Activated CD4-positive, alpha-beta T cell treated with anti-CD3 and anti-CD28 coated beads, Interleukin-2, amount 50 U/mL, for 1 hour (primary cell): ENCODE measurements around the gene SLC12A2.

Experiments
- DNase-seq: peaks from one replicate; pipeline ENCODE4 v3.0.0-alpha.2; 2020

Gene SLC12A2

DNA sequence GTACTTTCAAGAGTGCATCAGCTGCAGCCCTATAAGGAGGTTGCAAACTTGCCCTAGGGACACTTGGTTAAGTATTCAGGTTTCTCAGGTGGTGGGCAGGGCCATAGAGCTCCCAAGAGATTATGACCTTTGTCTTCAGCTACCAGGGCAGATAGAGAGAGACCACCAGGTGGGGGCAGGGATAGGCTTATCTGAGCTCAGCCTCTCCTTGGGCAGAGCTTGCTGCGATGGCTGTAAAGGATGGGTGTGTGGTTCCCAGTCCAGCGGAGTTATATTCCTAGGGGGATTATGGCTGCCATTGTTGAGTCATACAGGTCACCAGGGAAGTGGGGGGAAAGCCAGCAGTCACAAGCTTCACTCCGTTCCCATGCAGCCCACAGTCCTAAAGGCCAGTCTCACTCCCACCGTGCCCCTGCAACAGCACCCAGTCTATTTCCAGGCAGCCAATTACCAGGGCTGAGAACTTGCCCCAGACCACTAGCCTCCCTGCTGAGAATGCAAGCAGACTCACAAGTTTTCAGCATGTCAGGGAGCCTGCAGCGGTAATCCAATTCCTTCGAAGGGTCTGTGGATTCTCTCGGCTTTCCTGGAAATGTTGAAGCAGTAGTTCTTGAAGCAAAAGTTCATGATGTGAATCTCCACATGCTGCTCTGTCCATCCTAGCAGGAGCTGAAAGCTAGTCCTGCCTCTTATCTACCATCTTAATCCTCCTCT lies 151.5 kb downstream of the SLC12A2 start:
- DNase-seq: no peak

DNA sequence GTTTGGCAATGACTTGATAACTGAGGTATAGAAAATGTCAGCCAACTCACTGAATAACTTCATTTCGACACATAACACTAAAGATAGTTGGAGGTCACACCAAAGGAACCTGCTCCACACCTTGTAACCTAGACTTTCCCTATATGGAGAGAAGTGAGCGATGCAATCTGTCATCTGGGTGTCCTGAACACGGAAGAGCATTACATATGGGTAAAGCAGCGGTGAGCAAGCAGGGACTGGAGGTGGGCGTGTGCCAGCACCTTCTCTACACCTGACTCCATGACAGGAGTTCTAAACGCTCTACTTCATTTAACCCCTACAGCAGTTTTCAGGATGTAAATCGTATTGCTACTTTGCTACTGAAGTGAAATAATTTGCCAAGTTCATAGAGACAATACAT lies 152.8 kb downstream of the SLC12A2 start:
- DNase-seq: no peak

DNA sequence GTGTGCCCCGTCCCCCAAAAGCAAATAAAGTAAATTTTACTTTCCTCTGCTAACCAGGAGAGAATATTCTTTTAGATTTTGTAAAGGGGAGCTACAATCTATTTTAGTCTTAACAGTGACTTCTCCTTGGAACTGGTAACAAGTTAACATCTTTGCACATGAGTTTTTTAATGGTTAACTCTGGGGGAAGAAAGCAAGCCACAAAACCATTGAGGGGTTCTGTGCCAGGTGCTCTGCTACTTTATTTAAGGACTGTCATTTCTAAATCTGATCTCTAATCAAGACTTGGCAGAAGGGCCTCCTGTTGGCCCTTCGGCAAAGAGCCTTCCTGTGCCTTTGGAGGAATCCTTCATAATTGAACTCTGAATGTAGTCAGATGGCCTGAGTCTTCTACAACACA lies 153.4 kb downstream of the SLC12A2 start:
- DNase-seq: no peak

DNA sequence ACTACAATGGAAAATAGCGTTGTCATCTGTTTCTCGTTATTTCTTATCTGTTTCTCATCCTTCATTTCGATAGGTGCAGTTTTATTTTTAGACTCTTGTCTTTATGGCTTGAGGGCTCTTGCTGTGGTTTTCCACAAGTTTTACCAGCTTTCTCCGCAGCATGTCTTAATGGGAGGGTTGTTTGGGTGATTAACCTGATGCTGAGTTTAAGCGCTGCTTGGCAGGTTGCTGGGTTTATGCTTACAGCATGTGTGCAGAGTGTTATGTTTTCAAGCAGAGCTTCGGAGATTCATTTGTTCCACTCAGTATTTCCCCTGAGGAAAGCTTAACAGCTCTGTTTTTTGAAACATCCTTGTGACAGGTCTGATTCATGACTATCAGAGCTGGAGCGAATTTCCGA lies 154.0 kb downstream of the SLC12A2 start:
- no peak for DNase-seq
